A673 (cell line): ENCODE results near the gene AGTR1. TPM values are rescaled to one million over a fixed set of nuclear protein-coding genes. Genes with fewer than 3 reads are reported as not detected.

Source experiments
- BruUV-seq: library from RNA; stranded (reverse); fragments of 400-500 nt; replicated peaks from 2 replicates; lab custom pipeline; 2021; lab: Mats Ljungman, UMichigan
- CTCF ChIA-PET: fragments of 300-600 bp; sonication (Branson Sonifier 250); formaldehyde crosslinking; loops from one replicate; lab custom pipeline; 2022; ENCODE audit warnings: antibody characterized with exemption; lab: Charles Lee
- POLR2A ChIA-PET: fragments of 300-600 bp; sonication (Branson Sonifier 250); formaldehyde crosslinking; loops from one replicate; lab custom pipeline; 2022; ENCODE audit warnings: antibody characterized with exemption; ENCODE audit not compliant: low non-redundant PET; lab: Charles Lee
- DNase-seq: peaks from one replicate; pipeline ENCODE4 v3.0.0-alpha.2; 2015; ENCODE audit warnings: low spot score
- H3K27ac ChIP-seq: fragments of 200-600 bp; sonication (generic); 2 replicates; pipeline ENCODE4 v1.5.1; 2016; ENCODE audit warnings: mixed run types, low read depth, mild to moderate bottlenecking, mixed read lengths, antibody characterized with exemption, low read length; ENCODE audit not compliant: poor library complexity, severe bottlenecking
- H3K27me3 ChIP-seq: fragments of 200-600 bp; sonication (generic); replicated peaks from 2 replicates; pipeline ENCODE4 v1.6.1; 2017; ENCODE audit warnings: mixed run types, low read depth, mild to moderate bottlenecking, mixed read lengths, antibody characterized with exemption, low read length; ENCODE audit not compliant: insufficient read depth, poor library complexity
- H3K36me3 ChIP-seq: fragments of 200-600 bp; sonication (generic); 2 replicates; pipeline ENCODE4 v1.6.1; 2016; ENCODE audit warnings: mixed run types, mild to moderate bottlenecking, mixed read lengths, antibody characterized with exemption, low read length; ENCODE audit not compliant: insufficient read depth, poor library complexity, severe bottlenecking
- H3K4me1 ChIP-seq: fragments of 200-600 bp; sonication (generic); 2 replicates; pipeline ENCODE4 v1.6.1; 2017; ENCODE audit warnings: mixed run types, mild to moderate bottlenecking, mixed read lengths, antibody characterized with exemption, low read length; ENCODE audit not compliant: insufficient read depth, poor library complexity, severe bottlenecking
- H3K4me3 ChIP-seq: fragments of 200-600 bp; sonication (generic); 2 replicates; pipeline ENCODE4 v1.5.1; 2016; ENCODE audit warnings: low read depth, mixed run types, mild to moderate bottlenecking, mixed read lengths, low read length; ENCODE audit not compliant: poor library complexity, severe bottlenecking
- H3K9me3 ChIP-seq: fragments of 200-600 bp; sonication (generic); 2 replicates; pipeline ENCODE4 v1.6.1; 2016; ENCODE audit warnings: mixed run types, low read depth, mild to moderate bottlenecking, mixed read lengths, antibody characterized with exemption, low read length; ENCODE audit not compliant: poor library complexity, severe bottlenecking
- EZH2 ChIP-seq: fragments of 200-600 bp; sonication (generic); IDR thresholded peaks from 2 replicates; pipeline ENCODE4 v1.6.1; 2017; ENCODE audit warnings: borderline replicate concordance, low read depth, mild to moderate bottlenecking, mixed read lengths, antibody characterized with exemption, low read length; ENCODE audit not compliant: poor library complexity, severe bottlenecking
- intact Hi-C: fragments of 100-400 bp; cut with micrococcal nuclease; formaldehyde crosslinking; loops from one replicate; pipeline ENCODE4 v1.10.0; 2022; ENCODE audit not compliant: unreplicated experiment
- total RNA-seq: library from RNA; stranded (reverse); gene quantifications from 2 replicates; pipeline ENCODE4 v1.2.3, GENCODE V29; 2021
- TF ChIP-seq, protein P1 (sequence below): fragments of 300-800, 200-600 bp; sonication (generic); conservative IDR thresholded peaks from 2 replicates; pipeline ENCODE4 v1.5.1; 2017; ENCODE audit warnings: low read depth, mild to moderate bottlenecking, antibody characterized with exemption, low read length, moderate library complexity, mixed read lengths

AGTR1 gene
- total RNA-seq, 1 experiment from 2014 or later = not detected

DNA sequence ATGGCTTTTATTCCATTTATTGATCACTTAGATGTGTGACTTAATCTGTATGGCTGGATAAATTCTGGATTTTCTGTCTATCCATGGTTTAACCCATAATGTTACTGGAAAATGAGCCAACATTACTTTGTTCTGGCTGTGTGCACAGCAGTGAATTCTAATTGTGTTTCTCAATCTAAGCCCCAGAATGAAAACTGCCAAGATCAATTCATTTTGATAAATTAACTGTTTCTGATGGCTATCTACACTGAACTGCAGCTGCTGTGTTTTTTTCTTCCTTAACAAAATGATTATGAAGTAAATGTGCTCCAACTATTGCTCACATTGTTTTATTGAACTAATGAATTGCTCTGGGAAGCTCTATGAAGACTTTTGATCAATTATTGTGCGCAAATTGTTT is 94.2 kb downstream of the AGTR1 start:
- H3K36me3 ChIP-seq = no peaks in the 10 kb centered on the region
- no peaks in the 10 kb centered on the region for H3K27me3 ChIP-seq
- no peak for DNase-seq
- H3K27ac ChIP-seq = no peak overlapping the region
- no peak overlapping the region for H3K4me3 ChIP-seq
- no peaks in the 10 kb centered on the region for H3K9me3 ChIP-seq
- ChIA-PET POLR2A (no interaction called here), CTCF (no interaction called here)
- BruUV-seq = no TSS peak
- intact Hi-C loops = no loop called here
- TF ChIP-seq, protein P1, sequence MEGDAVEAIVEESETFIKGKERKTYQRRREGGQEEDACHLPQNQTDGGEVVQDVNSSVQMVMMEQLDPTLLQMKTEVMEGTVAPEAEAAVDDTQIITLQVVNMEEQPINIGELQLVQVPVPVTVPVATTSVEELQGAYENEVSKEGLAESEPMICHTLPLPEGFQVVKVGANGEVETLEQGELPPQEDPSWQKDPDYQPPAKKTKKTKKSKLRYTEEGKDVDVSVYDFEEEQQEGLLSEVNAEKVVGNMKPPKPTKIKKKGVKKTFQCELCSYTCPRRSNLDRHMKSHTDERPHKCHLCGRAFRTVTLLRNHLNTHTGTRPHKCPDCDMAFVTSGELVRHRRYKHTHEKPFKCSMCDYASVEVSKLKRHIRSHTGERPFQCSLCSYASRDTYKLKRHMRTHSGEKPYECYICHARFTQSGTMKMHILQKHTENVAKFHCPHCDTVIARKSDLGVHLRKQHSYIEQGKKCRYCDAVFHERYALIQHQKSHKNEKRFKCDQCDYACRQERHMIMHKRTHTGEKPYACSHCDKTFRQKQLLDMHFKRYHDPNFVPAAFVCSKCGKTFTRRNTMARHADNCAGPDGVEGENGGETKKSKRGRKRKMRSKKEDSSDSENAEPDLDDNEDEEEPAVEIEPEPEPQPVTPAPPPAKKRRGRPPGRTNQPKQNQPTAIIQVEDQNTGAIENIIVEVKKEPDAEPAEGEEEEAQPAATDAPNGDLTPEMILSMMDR = no peak
- TF ChIP-seq EZH2 = no peak
- H3K4me1 ChIP-seq = no peaks in the 10 kb centered on the region

DNA sequence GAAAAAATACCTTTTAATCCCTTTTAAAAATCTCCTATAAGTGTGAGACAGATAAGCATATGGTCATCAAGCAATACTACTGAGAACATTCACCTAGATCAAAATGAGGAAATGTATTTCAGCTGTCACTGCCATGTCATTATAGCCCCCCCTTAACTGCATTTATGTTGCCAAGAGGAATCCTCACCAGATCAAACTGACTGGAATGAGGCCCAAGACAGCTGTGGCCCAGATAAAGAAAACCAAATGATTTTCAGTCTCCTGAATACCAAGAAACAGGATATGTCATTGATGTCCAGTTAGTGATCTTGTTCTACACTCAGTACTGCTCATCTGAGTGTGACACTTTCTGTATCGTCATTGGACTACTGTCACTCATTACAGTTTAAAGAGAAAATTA is 94.8 kb downstream of the AGTR1 start:
- TF ChIP-seq, protein P1 = no peak
- no peak for TF ChIP-seq EZH2
- Histone ChIP-seq H3K9me3 (no peaks in the 10 kb centered on the region), H3K36me3 (no peaks in the 10 kb centered on the region), H3K27ac (no peak overlapping the region), H3K27me3 (no peaks in the 10 kb centered on the region), H3K4me1 (no peaks in the 10 kb centered on the region), H3K4me3 (no peak overlapping the region)
- intact Hi-C loops = no loop called here
- no peak for DNase-seq
- ChIA-PET POLR2A (no interaction called here), CTCF (no interaction called here)
- no TSS peak for BruUV-seq

Other genes starting within 250 kb of the AGTR1 start
- not detected in 2 replicates for gene CPB1, start 129.9 kb downstream of the AGTR1 start, total RNA-seq
- not detected in 2 replicates for gene CPA3, start 167.4 kb downstream of the AGTR1 start, total RNA-seq